ENCODE measurements around the gene FN3K.

DNA sequence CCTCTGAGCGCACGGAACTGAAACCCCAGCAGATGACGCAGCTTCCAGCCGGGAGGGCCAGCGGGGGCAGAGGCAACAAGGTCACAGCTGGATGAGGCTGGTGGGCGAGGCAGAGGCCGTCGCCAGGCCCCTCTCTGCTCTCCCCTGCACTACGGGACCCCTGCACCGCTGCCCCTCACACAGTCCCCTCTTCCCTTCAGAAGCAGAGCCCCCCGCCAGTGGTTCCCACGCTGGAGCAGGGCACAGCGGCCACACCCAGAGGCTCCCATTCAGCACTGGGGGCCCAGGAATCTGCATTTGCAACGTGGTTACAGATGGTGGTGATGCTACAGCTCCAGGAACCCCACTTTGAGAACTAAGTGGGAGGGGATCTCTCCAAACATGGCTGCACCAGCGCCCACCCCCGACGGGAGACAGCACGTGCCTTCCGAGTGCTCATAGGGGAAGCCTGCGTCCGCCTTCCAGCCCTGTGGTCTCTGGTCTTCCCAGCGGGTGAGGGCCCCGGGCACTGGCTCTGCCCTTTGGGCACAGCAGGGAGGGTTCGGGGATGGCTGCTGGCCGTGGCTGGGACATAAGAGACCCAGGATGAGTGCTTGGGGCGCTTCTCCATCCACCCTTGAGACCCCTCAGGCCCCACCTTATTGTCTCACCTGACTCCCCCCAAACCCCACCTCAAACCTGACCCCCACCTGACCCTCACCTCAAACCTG is 32.2 kb upstream of the FN3K start:
- no peak for TF ChIP-seq CTCF (IDR thresholded peaks at IDR 0.05)
- no peak for TF ChIP-seq POLR2A (IDR thresholded peaks at IDR 0.05)

Measured in testis (tissue), 2 donors.